ENCODE measurements around the gene LHFPL2. TPM values are rescaled to one million over a fixed set of nuclear protein-coding genes. Genes with fewer than 3 reads are reported as not detected.
"Not testable (repeated sequence)": the region's sequence is repeated elsewhere in the genome, so short reads cannot be mapped to it uniquely, and the experiment has no call there.

Gene LHFPL2
- total RNA-seq, 1 donor from 2014 or later, result 32.4 TPM

GRCh38 chr5:78667461-78668103, 19.0 kb upstream of the LHFPL2 start:
- Histone ChIP-seq H3K4me3 (ENCODE audit: low read depth, low read length) (no peak overlapping the region), H3K27me3 (ENCODE audit: control insufficient read depth, insufficient read depth, low read length) (no peaks in the 10 kb centered on the region), H3K36me3 (ENCODE audit: control insufficient read depth, insufficient read depth, low read length) (no peaks in the 10 kb centered on the region)
- TF ChIP-seq, protein P1, sequence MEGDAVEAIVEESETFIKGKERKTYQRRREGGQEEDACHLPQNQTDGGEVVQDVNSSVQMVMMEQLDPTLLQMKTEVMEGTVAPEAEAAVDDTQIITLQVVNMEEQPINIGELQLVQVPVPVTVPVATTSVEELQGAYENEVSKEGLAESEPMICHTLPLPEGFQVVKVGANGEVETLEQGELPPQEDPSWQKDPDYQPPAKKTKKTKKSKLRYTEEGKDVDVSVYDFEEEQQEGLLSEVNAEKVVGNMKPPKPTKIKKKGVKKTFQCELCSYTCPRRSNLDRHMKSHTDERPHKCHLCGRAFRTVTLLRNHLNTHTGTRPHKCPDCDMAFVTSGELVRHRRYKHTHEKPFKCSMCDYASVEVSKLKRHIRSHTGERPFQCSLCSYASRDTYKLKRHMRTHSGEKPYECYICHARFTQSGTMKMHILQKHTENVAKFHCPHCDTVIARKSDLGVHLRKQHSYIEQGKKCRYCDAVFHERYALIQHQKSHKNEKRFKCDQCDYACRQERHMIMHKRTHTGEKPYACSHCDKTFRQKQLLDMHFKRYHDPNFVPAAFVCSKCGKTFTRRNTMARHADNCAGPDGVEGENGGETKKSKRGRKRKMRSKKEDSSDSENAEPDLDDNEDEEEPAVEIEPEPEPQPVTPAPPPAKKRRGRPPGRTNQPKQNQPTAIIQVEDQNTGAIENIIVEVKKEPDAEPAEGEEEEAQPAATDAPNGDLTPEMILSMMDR (IDR thresholded peaks at IDR 0.05; ENCODE audit: insufficient read depth, low read length, severe bottlenecking), result no peak
- FAIRE-seq (no peak), DNase-seq (ENCODE audit: low read depth) (peak; percentile 42)

DNA sequence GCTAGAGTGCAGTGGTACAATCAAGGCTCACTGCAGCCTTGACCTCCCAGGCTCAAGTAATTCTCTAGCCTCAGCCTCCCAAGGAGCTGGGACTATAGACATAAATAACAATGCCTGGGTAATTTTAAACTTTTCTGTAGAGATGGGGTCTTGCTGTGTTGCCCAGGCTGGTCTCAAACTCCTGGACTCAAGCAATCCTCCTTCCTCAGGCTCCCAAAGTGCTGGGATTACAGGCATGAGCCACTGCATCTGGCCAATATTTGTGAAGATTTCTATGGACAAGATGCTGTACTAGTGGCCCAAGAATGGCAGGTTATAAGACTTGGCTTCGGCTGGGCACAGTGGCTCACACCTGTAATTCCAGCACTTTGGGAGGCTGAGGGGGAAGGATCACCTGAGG, 18.4 kb upstream of the LHFPL2 start:
- not testable (repeated sequence) for H3K36me3 ChIP-seq (ENCODE audit: control insufficient read depth, insufficient read depth, low read length); DNase-seq (ENCODE audit: low read depth); H3K4me3 ChIP-seq (ENCODE audit: low read depth, low read length); FAIRE-seq; H3K27me3 ChIP-seq (ENCODE audit: control insufficient read depth, insufficient read depth, low read length)

GRCh38 chr5:78666041-78666444, 17.5 kb upstream of the LHFPL2 start:
- TF ChIP-seq, protein P1 (IDR thresholded peaks at IDR 0.05; ENCODE audit: insufficient read depth, low read length, severe bottlenecking), result no peak
- Histone ChIP-seq H3K36me3 (ENCODE audit: control insufficient read depth, insufficient read depth, low read length) (no peaks in the 10 kb centered on the region), H3K27me3 (ENCODE audit: control insufficient read depth, insufficient read depth, low read length) (no peaks in the 10 kb centered on the region), H3K4me3 (ENCODE audit: low read depth, low read length) (no peak overlapping the region)
- FAIRE-seq (no peak), DNase-seq (ENCODE audit: low read depth) (no peak)

GRCh38 chr5:78665534-78665933, 17.0 kb upstream of the LHFPL2 start:
- Histone ChIP-seq H3K36me3 (ENCODE audit: control insufficient read depth, insufficient read depth, low read length) (no peaks in the 10 kb centered on the region), H3K27me3 (ENCODE audit: control insufficient read depth, insufficient read depth, low read length) (no peaks in the 10 kb centered on the region), H3K4me3 (ENCODE audit: low read depth, low read length) (no peak overlapping the region)
- DNase-seq (ENCODE audit: low read depth) (no peak), FAIRE-seq (peak; percentile 23)
- TF ChIP-seq, protein P1 (IDR thresholded peaks at IDR 0.05; ENCODE audit: insufficient read depth, low read length, severe bottlenecking), result no peak

DNA sequence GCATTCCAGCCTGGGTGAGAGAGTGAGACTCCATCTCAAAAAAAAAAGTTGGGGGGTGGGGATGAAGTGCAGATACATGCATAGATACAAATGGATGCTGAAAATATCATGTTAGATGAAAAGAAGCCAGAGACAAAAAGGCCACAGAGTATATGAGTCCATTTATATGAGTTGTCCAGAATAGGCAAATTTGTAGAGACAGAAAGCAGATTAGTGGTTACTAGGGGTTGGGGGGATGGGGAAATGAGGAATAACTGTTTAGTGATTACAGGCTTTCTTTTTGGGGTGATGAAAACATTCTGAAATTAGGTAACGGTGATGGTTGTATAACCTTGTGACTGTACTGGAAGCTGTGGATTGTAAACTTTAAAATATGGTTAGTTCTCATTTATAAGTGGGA, 13.8 kb upstream of the LHFPL2 start:
- DNase-seq (ENCODE audit: low read depth), result no peak
- H3K36me3 ChIP-seq (ENCODE audit: control insufficient read depth, insufficient read depth, low read length), result no peaks in the 10 kb centered on the region
- no peak for FAIRE-seq
- H3K4me3 ChIP-seq (ENCODE audit: low read depth, low read length), result no peak overlapping the region
- no peaks in the 10 kb centered on the region for H3K27me3 ChIP-seq (ENCODE audit: control insufficient read depth, insufficient read depth, low read length)
- TF ChIP-seq, protein P1 (IDR thresholded peaks at IDR 0.05; ENCODE audit: insufficient read depth, low read length, severe bottlenecking), result no peak

GRCh38 chr5:78661691-78662090, 13.1 kb upstream of the LHFPL2 start:
- H3K36me3 ChIP-seq (ENCODE audit: control insufficient read depth, insufficient read depth, low read length), result no peaks in the 10 kb centered on the region
- no peaks in the 10 kb centered on the region for H3K27me3 ChIP-seq (ENCODE audit: control insufficient read depth, insufficient read depth, low read length)
- H3K4me3 ChIP-seq (ENCODE audit: low read depth, low read length), result no peak overlapping the region
- no peak for DNase-seq (ENCODE audit: low read depth)
- TF ChIP-seq, protein P1 (IDR thresholded peaks at IDR 0.05; ENCODE audit: insufficient read depth, low read length, severe bottlenecking), result no peak
- FAIRE-seq, result no peak

All from bronchial epithelial cell (primary cell).